GM12878 (cell line): ENCODE data around the gene EPN1. TPM values are rescaled to one million over a fixed set of nuclear protein-coding genes. Genes with fewer than 3 reads are reported as not detected.
"Not testable (repeated sequence)": the region's sequence is repeated elsewhere in the genome, so short reads cannot be mapped to it uniquely, and the experiment has no call there.

ENCODE experiments used
- ATAC-seq: fragments of 200-7000 bp; cut with Tn5 transposase; 3 replicates; pipeline ENCODE4 v1.9.1; 2020; ENCODE audit warnings: mild to moderate bottlenecking, moderate library complexity
- BruUV-seq: library from RNA; stranded (reverse); fragments of 400-500 nt; replicated peaks from 2 replicates; lab custom pipeline; 2021; lab: Mats Ljungman, UMichigan
- CTCF ChIA-PET: fragments of 300-600 bp; sonication (Branson Sonifier 250); formaldehyde crosslinking; extraction: SDS; loops from one replicate; lab custom pipeline; 2021; ENCODE audit warnings: inconsistent platforms; lab: Yijun Ruan, JAX
- POLR2A ChIA-PET: fragments of 350-600 bp; formaldehyde crosslinking; extraction: SDS; loops from one replicate; lab custom pipeline; 2021; ENCODE audit warnings: inconsistent platforms; lab: Charles Lee
- RAD21 ChIA-PET: fragments of 300-600 bp; sonication (Branson Sonifier 250); formaldehyde crosslinking; loops from one replicate; lab custom pipeline; 2023; ENCODE audit warnings: antibody characterized with exemption; ENCODE audit not compliant: unreplicated experiment; lab: Charles Lee
- SMC1A ChIA-PET: fragments of 300-600 bp; sonication (Branson Sonifier 250); formaldehyde crosslinking; loops from one replicate; lab custom pipeline; 2023; ENCODE audit not compliant: unreplicated experiment, uncharacterized antibody; lab: Charles Lee
- DNase-seq: peaks from one replicate; pipeline ENCODE4 v3.0.0-alpha.2; 2011; ENCODE audit warnings: low read depth, low spot score
- FAIRE-seq: peaks from 3 replicates; lab custom pipeline; 2011; peaks lifted over from hg19 to GRCh38; lab: Jason Lieb, UNC
- H2AFZ ChIP-seq: 2 replicates; pipeline ENCODE4 v1.6.0; 2011; ENCODE audit warnings: low read depth, low read length, control low read depth; ENCODE audit not compliant: control insufficient read depth
- H3K27ac ChIP-seq: 2 replicates; pipeline ENCODE4 v1.5.1; 2011; ENCODE audit warnings: control low read depth; ENCODE audit not compliant: control insufficient read depth, insufficient read depth
- H3K27me3 ChIP-seq, 2 experiments: replicated peaks in 1 of 2; 2 replicates each; pipeline versions ENCODE4 v1.6.0 to v1.6.1; 2011; ENCODE audit warnings: low read length in 1 of 2; ENCODE audit not compliant: control insufficient read depth in 2 of 2, insufficient read depth in 2 of 2
- H3K36me3 ChIP-seq, 2 experiments: 2 replicates each; pipeline ENCODE4 v1.5.1; 2011; ENCODE audit warnings: low read length in 1 of 2; ENCODE audit not compliant: control insufficient read depth in 2 of 2, insufficient read depth in 2 of 2
- H3K4me1 ChIP-seq: 2 replicates; pipeline ENCODE4 v1.6.1; 2011; ENCODE audit warnings: mild to moderate bottlenecking, low read length, moderate library complexity, mixed read lengths; ENCODE audit not compliant: control insufficient read depth, insufficient read depth
- H3K4me2 ChIP-seq: 2 replicates; pipeline ENCODE4 v1.6.0; 2011; ENCODE audit warnings: control low read depth; ENCODE audit not compliant: control insufficient read depth, insufficient read depth
- H3K4me3 ChIP-seq: fragments of 200-600 bp; sonication (generic); 2 replicates; pipeline ENCODE4 v1.5.1; 2016
- H3K79me2 ChIP-seq: 2 replicates; pipeline ENCODE4 v1.6.0; 2011; ENCODE audit warnings: low read length; ENCODE audit not compliant: control insufficient read depth, insufficient read depth
- H3K9ac ChIP-seq: 2 replicates; pipeline ENCODE4 v1.8.0; 2011; ENCODE audit warnings: low read length, control low read depth, mixed read lengths; ENCODE audit not compliant: control insufficient read depth, insufficient read depth
- H3K9me3 ChIP-seq: replicated peaks from 3 replicates; pipeline ENCODE4 v1.5.1; 2011; ENCODE audit warnings: mild to moderate bottlenecking, low read length; ENCODE audit not compliant: control insufficient read depth, insufficient read depth
- H4K20me1 ChIP-seq: 2 replicates; pipeline ENCODE4 v1.6.0; 2011; ENCODE audit not compliant: control insufficient read depth, insufficient read depth
- SMARCA5 ChIP-seq: fragments of 450-650 bp; IDR thresholded peaks from 2 replicates; pipeline ENCODE4 v1.6.1; 2017; ENCODE audit warnings: mild to moderate bottlenecking
- SRF ChIP-seq, 2 experiments: IDR thresholded peaks; 2 replicates each; pipeline ENCODE4 v1.6.1; 2011; ENCODE audit warnings: low read depth in 2 of 2, low read length in 2 of 2, mild to moderate bottlenecking in 1 of 2, moderate library complexity in 1 of 2
- WGBS: methylation state at CpG from one replicate; pipeline ENCODE4 v1.1.6; 2016; ENCODE audit warnings: low lambda C conversion rate; ENCODE audit not compliant: insufficient replicate concordance, insufficient coverage; ENCODE audit errors: missing lambda C conversion rate; 5-methylcytosine and 5-hydroxymethylcytosine counted together
- in situ Hi-C: fragments of 300-500 bp; cut with MboI; formaldehyde crosslinking; loops from 9 replicates; pipeline ENCODE4 v1.14.3; 2018; ENCODE audit warnings: mixed read lengths
- intact Hi-C: fragments of 100-400 bp; cut with micrococcal nuclease; formaldehyde crosslinking; loops from one replicate; pipeline ENCODE4 v1.14.2; 2022; ENCODE audit not compliant: unreplicated experiment
- polyA plus RNA-seq, 11 experiments: library from polyadenylated mRNA; depleted of rRNA in 4 of 11; unstranded in 6 of 11; stranded (reverse) in 5 of 11; fragments of >200 nt; fragmentation: Nextera tagmentation in 4 of 11; fragmentation: Illumina TruSeq in 1 of 11; extraction: Ambion mirVana in 4 of 11; extraction: Trizol in 1 of 11; gene quantifications; 1 replicate in 1 of 11; 2 replicates in 10 of 11; pipeline versions ENCODE4 v1.2.1 to v1.2.3, GENCODE V29; 2011 to 2016; ENCODE audit warnings: inconsistent platforms in 2 of 11, missing spikeins in 2 of 11, low read depth in 1 of 11
- total RNA-seq, 4 experiments: library from RNA; depleted of rRNA in 3 of 4; stranded (reverse); fragments of >200 nt in 3 of 4; fragmentation: Illumina TruSeq in 1 of 4; extraction: Trizol in 1 of 4; gene quantifications; 2 replicates each; pipeline versions ENCODE4 v1.2.1 to v1.2.3, GENCODE V29; 2013 to 2021

Gene EPN1
- total and polyA plus RNA-seq, 10 of the 15 experiments (the other 5 are each of a cell fraction or from before 2014, with no cell fraction given): 0.11 to 88.5 (median 10.6) TPM

DNA sequence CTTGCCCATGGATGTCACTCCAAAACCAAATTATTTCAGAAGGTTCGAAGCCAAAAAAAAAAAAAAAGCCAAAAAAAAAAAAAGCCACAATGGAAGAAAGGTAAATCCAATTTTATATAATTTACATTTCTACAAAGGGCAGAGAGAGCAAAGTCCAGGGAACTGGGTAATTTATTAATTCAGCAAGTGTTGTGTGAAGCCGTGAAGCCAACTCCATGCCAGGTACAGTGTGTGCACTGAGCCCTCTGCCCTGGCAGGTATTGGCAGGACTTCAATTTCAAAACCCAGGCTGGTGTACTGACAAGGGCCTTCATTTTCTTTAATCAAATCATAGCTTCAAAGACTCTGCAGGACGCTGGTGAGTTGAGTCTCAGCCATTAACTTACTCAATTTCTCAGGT lies 78.4 kb downstream of the EPN1 start:
- no peak overlapping the region for H3K27ac ChIP-seq
- H3K4me1 ChIP-seq: no peaks in the 10 kb centered on the region
- no peak overlapping the region for H3K4me2 ChIP-seq
- TF ChIP-seq SRF (IDR thresholded peaks at IDR 0.05; ENCODE audit: low read depth in 2 of 2, low read length in 2 of 2) (no peak), SMARCA5 (no peak)
- 37% methylated on average over 3 of the region's 3 CpGs for WGBS
- H3K36me3 ChIP-seq: no peaks in the 10 kb centered on the region
- SMC1A ChIA-PET: no interaction called here
- in situ Hi-C loops (no loop called here), intact Hi-C loops (no loop called here)
- CTCF ChIA-PET: no interaction called here
- no peak overlapping the region for H3K4me3 ChIP-seq
- no peaks in the 10 kb centered on the region for H4K20me1 ChIP-seq
- ATAC-seq (no peak), DNase-seq (no peak), FAIRE-seq (no peak)
- no peak overlapping the region for H3K9ac ChIP-seq
- no peaks in the 10 kb centered on the region for H3K9me3 ChIP-seq
- H2AFZ ChIP-seq: no peak overlapping the region
- BruUV-seq: no TSS peak
- no peaks in the 10 kb centered on the region for H3K79me2 ChIP-seq
- POLR2A ChIA-PET: no interaction called here
- RAD21 ChIA-PET: no interaction called here
- no peaks in the 10 kb centered on the region for H3K27me3 ChIP-seq

- H3K27ac ChIP-seq, H3K4me2 ChIP-seq, H3K27me3 ChIP-seq, H3K36me3 ChIP-seq, H4K20me1 ChIP-seq, in situ Hi-C loops, RAD21 ChIA-PET, FAIRE-seq, BruUV-seq, H3K4me3 ChIP-seq, ATAC-seq, intact Hi-C loops, SMC1A ChIA-PET, POLR2A ChIA-PET, DNase-seq, H3K79me2 ChIP-seq, H3K4me1 ChIP-seq, H3K9ac ChIP-seq, H2AFZ ChIP-seq, CTCF ChIA-PET, H3K9me3 ChIP-seq: not testable (repeated sequence)
- 35% methylated on average over 4 of the region's 4 CpGs for WGBS
Observed at GRCh38 chr19:55756808-55757207, 81.8 kb downstream of the EPN1 start.

- RAD21 ChIA-PET, DNase-seq, H3K9ac ChIP-seq, H3K4me2 ChIP-seq, H3K27me3 ChIP-seq, H4K20me1 ChIP-seq, H3K9me3 ChIP-seq, H3K79me2 ChIP-seq, H3K36me3 ChIP-seq, ATAC-seq, in situ Hi-C loops, H2AFZ ChIP-seq, BruUV-seq, SMC1A ChIA-PET, intact Hi-C loops, H3K4me1 ChIP-seq, POLR2A ChIA-PET, CTCF ChIA-PET, H3K27ac ChIP-seq, H3K4me3 ChIP-seq, FAIRE-seq: not testable (repeated sequence)
- WGBS: 69% methylated on average over 2 of the region's 3 CpGs
Observed at GRCh38 chr19:55758797-55759196, 83.8 kb downstream of the EPN1 start, which contains the start of gene RFPL4A. TSS of gene RFPL4A (plus strand) at chr19:55759097. CDS start at chr19:55761801, 2,704 bp downstream.
